RKO (cell line): ENCODE data around the gene DNAH17.
"Not testable (repeated sequence)": the region's sequence is repeated elsewhere in the genome, so short reads cannot be mapped to it uniquely, and the experiment has no call there.

Experiments used
- DNase-seq: peaks from one replicate; pipeline ENCODE4 v3.0.0-alpha.2; 2016; ENCODE audit warnings: low spot score

DNAH17 gene

GRCh38 chr17:78523934-78524655, 53.1 kb downstream of the DNAH17 start:
- DNase-seq, result no peak

- no peak for DNase-seq
Measured at GRCh38 chr17:78522031-78522809, 55.0 kb downstream of the DNAH17 start.

GRCh38 chr17:78517421-78517820, 59.8 kb downstream of the DNAH17 start:
- no peak for DNase-seq

- DNase-seq, result no peak
Measured at GRCh38 chr17:78515480-78515879, 61.7 kb downstream of the DNAH17 start.

- no peak for DNase-seq
Measured at GRCh38 chr17:78514521-78514920, 62.7 kb downstream of the DNAH17 start.

- no peak for DNase-seq
Measured at GRCh38 chr17:78512976-78513375, 64.2 kb downstream of the DNAH17 start.

GRCh38 chr17:78510141-78511075, 66.8 kb downstream of the DNAH17 start:
- no peak for DNase-seq

- no peak for DNase-seq
Measured at GRCh38 chr17:78507526-78507925, 69.7 kb downstream of the DNAH17 start.

- DNase-seq, result no peak
Measured at GRCh38 chr17:78506454-78507309, 70.5 kb downstream of the DNAH17 start.

- no peak for DNase-seq
Measured at GRCh38 chr17:78504156-78504925, 72.9 kb downstream of the DNAH17 start.

GRCh38 chr17:78503388-78503787, 73.8 kb downstream of the DNAH17 start:
- not testable (repeated sequence) for DNase-seq

- no peak for DNase-seq
Measured at GRCh38 chr17:78502611-78503148, 74.5 kb downstream of the DNAH17 start.

GRCh38 chr17:78501241-78502036, 75.8 kb downstream of the DNAH17 start:
- no peak for DNase-seq

GRCh38 chr17:78500806-78501205, 76.4 kb downstream of the DNAH17 start:
- no peak for DNase-seq

- DNase-seq, result no peak
Measured at GRCh38 chr17:78499715-78500540, 77.3 kb downstream of the DNAH17 start.

- DNase-seq, result no peak
Measured at GRCh38 chr17:78498848-78499247, 78.3 kb downstream of the DNAH17 start.

- DNase-seq, result peak; percentile 78
Measured at GRCh38 chr17:78497115-78497540, 80.1 kb downstream of the DNAH17 start.

GRCh38 chr17:78496311-78496710, 80.9 kb downstream of the DNAH17 start:
- no peak for DNase-seq

- DNase-seq, result no peak
Measured at GRCh38 chr17:78495634-78496033, 81.6 kb downstream of the DNAH17 start.
